K562 (cell line): ENCODE data around the gene YPEL5. TPM values are rescaled to one million over a fixed set of nuclear protein-coding genes. Genes with fewer than 3 reads are reported as not detected.
"Not testable (repeated sequence)": the region's sequence is repeated elsewhere in the genome, so short reads cannot be mapped to it uniquely, and the experiment has no call there.

Experiments
- ATAC-seq: fragments of 200-7000 bp; cut with Tn5 transposase; 3 replicates; pipeline ENCODE4 v1.9.1; 2020; ENCODE audit warnings: moderate library complexity
- BruUV-seq: library from RNA; stranded (reverse); fragments of 400-500 nt; replicated peaks from 2 replicates; lab custom pipeline; 2021; lab: Mats Ljungman, UMichigan
- CTCF ChIA-PET: fragments of 300-600 bp; formaldehyde crosslinking; extraction: SDS; loops from one replicate; lab custom pipeline; 2021; ENCODE audit warnings: low intra/inter-chr PET ratio; lab: Yijun Ruan, JAX
- POLR2A ChIA-PET: fragments of 300-600, 350-650 bp; sonication (Branson Sonifier 250); formaldehyde crosslinking; extraction: SDS; loops from one replicate; lab custom pipeline; 2021; ENCODE audit warnings: antibody characterized with exemption, inconsistent platforms; lab: Yijun Ruan, JAX
- DNase-seq, 4 experiments: peaks; one replicate each; pipeline versions ENCODE4 v3.0.0 to v3.0.0-alpha.2; 2011 to 2018; ENCODE audit warnings: low spot score in 3 of 4, mixed read lengths in 3 of 4; ENCODE audit errors: extremely low read depth in 1 of 4
- FAIRE-seq: peaks from 2 replicates; lab custom pipeline; 2011; peaks lifted over from hg19 to GRCh38; lab: Jason Lieb, UNC
- H2AFZ ChIP-seq: 2 replicates; pipeline ENCODE4 v1.6.0; 2011; ENCODE audit warnings: low read depth, low read length, control low read depth, inconsistent platforms
- H3K27ac ChIP-seq: fragments of 200-600 bp; 3 replicates; pipeline ENCODE4 v1.8.0; 2011; ENCODE audit warnings: low read depth, mild to moderate bottlenecking, control low read depth, inconsistent platforms, low read length, moderate library complexity, mixed read lengths; ENCODE audit errors: extremely low read depth
- H3K27me3 ChIP-seq, 2 experiments: fragments of 300-600 bp in 1 of 2; 2 replicates in 1 of 2; 3 replicates in 1 of 2; pipeline versions ENCODE4 v1.6.0 to v1.8.0; 2011; ENCODE audit warnings: inconsistent platforms in 2 of 2, low read length in 2 of 2, mild to moderate bottlenecking in 1 of 2, mixed read lengths in 1 of 2, moderate library complexity in 1 of 2; ENCODE audit not compliant: control insufficient read depth in 2 of 2, insufficient read depth in 2 of 2
- H3K36me3 ChIP-seq: fragments of 300-600 bp; 3 replicates; pipeline ENCODE4 v1.8.0; 2011; ENCODE audit warnings: mild to moderate bottlenecking, low read length, inconsistent platforms; ENCODE audit not compliant: control insufficient read depth, insufficient read depth
- H3K4me1 ChIP-seq, 2 experiments: fragments of 200-600 bp in 1 of 2; replicated peaks in 1 of 2; 2 replicates in 1 of 2; 3 replicates in 1 of 2; pipeline versions ENCODE4 v1.5.1 to v1.8.0; 2011; ENCODE audit warnings: inconsistent platforms in 2 of 2, low read length in 2 of 2, mild to moderate bottlenecking in 1 of 2, mixed read lengths in 1 of 2, moderate library complexity in 1 of 2; ENCODE audit not compliant: control insufficient read depth in 2 of 2, insufficient read depth in 2 of 2
- H3K4me2 ChIP-seq: 2 replicates; pipeline ENCODE4 v1.6.1; 2011; ENCODE audit warnings: low read length, control low read depth, inconsistent platforms, mixed read lengths; ENCODE audit not compliant: insufficient read depth
- H3K4me3 ChIP-seq: fragments of 200-600 bp; sonication (generic), shearing (Covaris generic); 2 replicates; pipeline ENCODE4 v1.5.1; 2016; ENCODE audit warnings: control low read depth, inconsistent platforms
- H3K79me2 ChIP-seq: fragments of 200-600 bp; 3 replicates; pipeline ENCODE4 v1.8.0; 2011; ENCODE audit warnings: low read length, inconsistent platforms; ENCODE audit not compliant: control insufficient read depth, insufficient read depth
- H3K9ac ChIP-seq, 2 experiments: 2 replicates each; pipeline versions ENCODE4 v1.6.0 to v1.6.1; 2011; ENCODE audit warnings: low read depth in 2 of 2, low read length in 2 of 2, control low read depth in 1 of 2, inconsistent platforms in 1 of 2, mild to moderate bottlenecking in 1 of 2, mixed read lengths in 1 of 2; ENCODE audit not compliant: insufficient read depth in 1 of 2
- H3K9me1 ChIP-seq: one replicate; pipeline ENCODE4 v1.6.0; 2011; ENCODE audit warnings: inconsistent platforms, mild to moderate bottlenecking, low read length, moderate library complexity; ENCODE audit not compliant: control insufficient read depth, insufficient read depth
- H3K9me3 ChIP-seq: replicated peaks from 2 replicates; pipeline ENCODE4 v1.5.1; 2011; ENCODE audit warnings: low read depth, low read length, inconsistent platforms; ENCODE audit not compliant: control insufficient read depth, insufficient read depth
- H4K20me1 ChIP-seq: replicated peaks from 2 replicates; pipeline ENCODE4 v1.6.1; 2011; ENCODE audit warnings: low read length, inconsistent platforms, mixed read lengths; ENCODE audit not compliant: control insufficient read depth, insufficient read depth
- ADNP ChIP-seq: fragments of 200-800 bp; sonication (Bioruptor generic); IDR thresholded peaks from 2 replicates; pipeline ENCODE4 v1.6.1; 2016; ENCODE audit warnings: missing genetic modification characterization, missing compliant biosample characterization
- BCOR ChIP-seq: fragments of 450-650 bp; IDR thresholded peaks from 2 replicates; pipeline ENCODE4 v1.6.1; 2016
- KDM1A ChIP-seq, 2 experiments: fragments of 450-650 bp; IDR thresholded peaks; 2 replicates each; pipeline ENCODE4 v1.6.1; 2016; ENCODE audit warnings: mild to moderate bottlenecking in 2 of 2
- RBM25 ChIP-seq: fragments of 200-400 bp; formaldehyde crosslinking; IDR thresholded peaks from 2 replicates; pipeline ENCODE4 v1.6.1; 2018; ENCODE audit warnings: low read length, low read depth, moderate library complexity; ENCODE audit not compliant: severe bottlenecking
- ZNF785 ChIP-seq: fragments of 250-450 bp; sonication (Bioruptor Pico); IDR thresholded peaks from 2 replicates; pipeline ENCODE4 v1.4.0; 2020; ENCODE audit warnings: mild to moderate bottlenecking
- WGBS: fragments of 100-300 bp; shearing (Covaris generic); methylation state at CpG from one replicate; pipeline ENCODE4 v1.1.6; 2016; ENCODE audit warnings: low coverage, mixed read lengths; ENCODE audit not compliant: insufficient coverage; ENCODE audit errors: missing lambda C conversion rate; 5-methylcytosine and 5-hydroxymethylcytosine counted together
- in situ Hi-C: fragments of 300-500 bp; cut with MboI; formaldehyde crosslinking; loops from 4 replicates; pipeline ENCODE4 v1.15.0; 2018; ENCODE audit warnings: inconsistent platforms, mixed read lengths
- intact Hi-C: fragments of 100-400 bp; cut with micrococcal nuclease; formaldehyde crosslinking; loops from 2 replicates; pipeline ENCODE4 v1.14.2; 2022
- polyA plus RNA-seq, 8 experiments: library from polyadenylated mRNA; depleted of rRNA in 4 of 8; stranded (reverse) in 5 of 8; unstranded in 3 of 8; fragments of >200 nt; fragmentation: Nextera tagmentation in 2 of 8; fragmentation: Illumina TruSeq in 1 of 8; extraction: Ambion mirVana in 2 of 8; extraction: Trizol in 1 of 8; gene quantifications; 2 replicates each; pipeline versions ENCODE4 v1.2.1 to v1.2.3, GENCODE V29; 2011 to 2014; ENCODE audit warnings: inconsistent platforms in 1 of 8, missing spikeins in 1 of 8
- total RNA-seq, 7 experiments: library from RNA; depleted of rRNA in 6 of 7; stranded (reverse); fragments of >200 nt in 6 of 7; fragmentation: Illumina TruSeq in 2 of 7; extraction: Trizol in 2 of 7; gene quantifications; 2 replicates each; pipeline versions ENCODE4 v1.2.1 to v1.2.3, GENCODE V29; 2011 to 2021; ENCODE audit warnings: low replicate concordance in 1 of 7

The YPEL5 gene
- total and polyA plus RNA-seq, 9 of the 15 experiments (the other 6 are each of a cell fraction or from before 2014, with no cell fraction given), result 5.4 to 34.4 (median 12.3) TPM

DNA sequence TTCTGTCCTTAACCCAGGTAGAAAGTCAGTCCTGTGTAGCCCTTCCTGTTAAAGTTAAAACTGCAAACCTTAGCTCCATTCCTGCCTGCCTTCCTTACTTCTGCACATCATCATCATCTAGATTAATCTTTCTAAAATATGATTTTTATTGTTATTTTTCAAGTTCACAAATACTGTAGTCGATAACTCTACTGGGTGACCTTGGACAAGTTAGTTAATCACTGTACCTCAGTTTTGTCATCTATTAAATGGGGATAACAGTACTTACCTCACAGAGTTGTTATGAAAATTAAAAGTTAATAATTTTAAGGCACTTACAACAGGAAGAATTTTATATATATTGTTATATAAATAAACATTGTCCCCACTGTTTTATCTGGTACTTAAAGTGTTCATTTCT, 2.5 kb upstream of the YPEL5 start:
- H3K9ac ChIP-seq, result no peak overlapping the region
- H3K79me2 ChIP-seq, result no peaks in the 10 kb centered on the region
- intact Hi-C loops (no loop called here), in situ Hi-C loops (no loop called here)
- DNase-seq (no peak), FAIRE-seq (no peak), ATAC-seq (no peak)
- no peaks in the 10 kb centered on the region for H3K36me3 ChIP-seq
- no peak overlapping the region for H3K4me2 ChIP-seq
- peaks cover 5 to 14% of the 10 kb centered on the region in 2 experiments; a peak in 4 of 5 replicates for H3K4me1 ChIP-seq
- 5% methylated on average over 1 of the region's 1 CpG for WGBS
- CTCF ChIA-PET, result no interaction called here
- no peak overlapping the region for H3K4me3 ChIP-seq
- H4K20me1 ChIP-seq, result no peaks in the 10 kb centered on the region
- no TSS peak for BruUV-seq
- peak; percentile 31; the same call in 1 of the 2 replicates for TF ChIP-seq BCOR
- peak; percentile 94 for TF ChIP-seq RBM25
- 0 out of 2 replicates have a peak, but pooled peaks have one; percentile 48 for TF ChIP-seq ADNP (tag)
- 0 out of 4 replicates have a peak, but pooled peaks of 1 of the 2 experiments have one; percentile 38 for TF ChIP-seq KDM1A (IDR thresholded peaks at IDR 0.05)
- TF ChIP-seq ZNF785 (CRISPR knock-in tag), result no peak
- H2AFZ ChIP-seq, result no peak overlapping the region
- POLR2A ChIA-PET, result no interaction called here
- H3K9me3 ChIP-seq, result no peaks in the 10 kb centered on the region
- no peaks in the 10 kb centered on the region for H3K9me1 ChIP-seq
- H3K27ac ChIP-seq, result no peak overlapping the region
- peaks cover 0 to 6% of the 10 kb centered on the region in 2 experiments; a peak in 2 of 5 replicates for H3K27me3 ChIP-seq

DNA sequence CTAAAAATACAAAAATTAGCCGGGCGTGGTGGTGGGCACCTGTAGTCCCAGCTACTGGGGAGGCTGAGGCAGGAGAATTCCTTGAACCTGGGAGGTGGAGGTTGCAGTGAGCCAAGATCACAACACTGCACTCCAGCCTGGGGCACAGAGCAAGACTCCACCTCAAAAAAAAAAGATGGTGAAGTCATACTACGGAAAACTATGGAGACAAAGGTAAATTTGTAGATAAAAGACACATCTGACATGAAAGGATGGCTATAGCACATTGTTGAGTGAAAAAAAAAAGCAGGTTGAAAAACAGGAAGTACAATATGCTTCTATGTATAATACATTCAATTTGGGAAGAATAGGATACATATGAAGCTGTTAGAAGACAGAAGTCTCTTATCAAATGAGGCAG, 1.9 kb upstream of the YPEL5 start:
- H3K9me3 ChIP-seq, H3K4me3 ChIP-seq, DNase-seq, POLR2A ChIA-PET, H2AFZ ChIP-seq, ATAC-seq, H4K20me1 ChIP-seq, H3K36me3 ChIP-seq, BruUV-seq, H3K79me2 ChIP-seq, H3K27ac ChIP-seq, in situ Hi-C loops, H3K4me2 ChIP-seq, H3K9ac ChIP-seq, FAIRE-seq, H3K9me1 ChIP-seq, CTCF ChIA-PET, H3K27me3 ChIP-seq: not testable (repeated sequence)
- intact Hi-C loops, result loop anchor here (5.0 kb wide), 1 partner anchor 147 kb away; no protein-coding TSS in a partner anchor
- H3K4me1 ChIP-seq, result peaks cover 5 to 20% of the 10 kb centered on the region in 2 experiments
- 0% methylated on average over 3 of the region's 3 CpGs for WGBS
